ENCODE data around the gene NRTN. TPM values are rescaled to one million over a fixed set of nuclear protein-coding genes. Genes with fewer than 3 reads are reported as not detected.

The NRTN gene
- not detected for total RNA-seq

GRCh38 chr19:5804516-5805461, at the start of gene NRTN:
NRTN (plus strand) TSS chr19:5805067; CDS start chr19:5824166, 19,099 bp downstream.
- TF ChIP-seq CTCF (IDR thresholded peaks at IDR 0.05; ENCODE audit: low read depth): no peak

- no peak for TF ChIP-seq CTCF (IDR thresholded peaks at IDR 0.05; ENCODE audit: low read depth)
Observed at GRCh38 chr19:5762608-5763217, 42.2 kb upstream of the NRTN start.

- no peak for TF ChIP-seq CTCF (IDR thresholded peaks at IDR 0.05; ENCODE audit: low read depth)
Observed at GRCh38 chr19:5765220-5765619, 39.6 kb upstream of the NRTN start.

GRCh38 chr19:5767949-5768348, 36.9 kb upstream of the NRTN start:
- TF ChIP-seq CTCF (IDR thresholded peaks at IDR 0.05; ENCODE audit: low read depth): no peak

GRCh38 chr19:5772416-5772815, 32.5 kb upstream of the NRTN start:
- no peak for TF ChIP-seq CTCF (IDR thresholded peaks at IDR 0.05; ENCODE audit: low read depth)

- TF ChIP-seq CTCF (IDR thresholded peaks at IDR 0.05; ENCODE audit: low read depth): no peak
Observed at GRCh38 chr19:5773276-5773675, 31.6 kb upstream of the NRTN start.

GRCh38 chr19:5774921-5775320, 29.9 kb upstream of the NRTN start:
- no peak for TF ChIP-seq CTCF (IDR thresholded peaks at IDR 0.05; ENCODE audit: low read depth)

All from subcutaneous adipose tissue (tissue), 4 donors.